DND-41 (cell line): ENCODE data around the gene NCOA3.
"Not testable (repeated sequence)": the region's sequence is repeated elsewhere in the genome, so short reads cannot be mapped to it uniquely, and the experiment has no call there.

Experiments used
- ATAC-seq: fragments of 200-7000 bp; cut with Tn5 transposase; 3 replicates; pipeline ENCODE4 v1.9.1; 2021; ENCODE audit warnings: low read depth; ENCODE audit not compliant: insufficient read depth
- DNase-seq: peaks from one replicate; pipeline ENCODE4 v3.0.0-alpha.2; 2020
- H2AFZ ChIP-seq: 2 replicates; pipeline ENCODE4 v1.6.0; 2012; ENCODE audit warnings: low read depth, low read length
- H3K27ac ChIP-seq: 2 replicates; pipeline ENCODE4 v1.5.1; 2012; ENCODE audit warnings: low read length, inconsistent platforms
- H3K27me3 ChIP-seq: fragments of 200-600 bp; sonication (generic); 2 replicates; pipeline ENCODE4 v1.6.0; 2012; ENCODE audit warnings: low read length, mild to moderate bottlenecking, inconsistent platforms; ENCODE audit not compliant: insufficient read depth, poor library complexity
- H3K36me3 ChIP-seq: 2 replicates; pipeline ENCODE4 v1.5.1; 2012; ENCODE audit warnings: low read length, inconsistent platforms; ENCODE audit not compliant: insufficient read depth
- H3K4me1 ChIP-seq: 2 replicates; pipeline ENCODE4 v1.5.1; 2012; ENCODE audit warnings: mild to moderate bottlenecking, low read length; ENCODE audit not compliant: insufficient read depth
- H3K4me2 ChIP-seq: 2 replicates; pipeline ENCODE4 v1.6.0; 2012; ENCODE audit warnings: mild to moderate bottlenecking, moderate library complexity, low read length, inconsistent platforms; ENCODE audit not compliant: insufficient read depth
- H3K4me3 ChIP-seq, 2 experiments: fragments of 200-600 bp in 1 of 2; shearing (Covaris generic) in 1 of 2; 2 replicates each; pipeline ENCODE4 v1.5.1; 2012 to 2016; ENCODE audit warnings: inconsistent platforms in 2 of 2, low read length in 2 of 2, mild to moderate bottlenecking in 2 of 2, low read depth in 1 of 2, moderate library complexity in 1 of 2
- H3K79me2 ChIP-seq: 2 replicates; pipeline ENCODE4 v1.6.0; 2012; ENCODE audit warnings: low read length, inconsistent platforms; ENCODE audit not compliant: insufficient read depth
- H3K9ac ChIP-seq: 2 replicates; pipeline ENCODE4 v1.6.0; 2012; ENCODE audit warnings: low read depth, mild to moderate bottlenecking, inconsistent platforms, low read length, moderate library complexity
- H3K9me3 ChIP-seq: 2 replicates; pipeline ENCODE4 v1.5.1; 2012; ENCODE audit warnings: low read length, moderate library complexity, mild to moderate bottlenecking, inconsistent platforms; ENCODE audit not compliant: insufficient read depth, severe bottlenecking
- H4K20me1 ChIP-seq: 2 replicates; pipeline ENCODE4 v1.6.0; 2012; ENCODE audit warnings: low read length; ENCODE audit not compliant: insufficient read depth
- CTCF ChIP-seq: IDR thresholded peaks from 2 replicates; pipeline ENCODE4 v1.5.1; 2012; ENCODE audit warnings: borderline replicate concordance, low read length, moderate library complexity, mild to moderate bottlenecking; ENCODE audit not compliant: poor library complexity, severe bottlenecking; ENCODE audit errors: extremely low read depth
- EZH2 ChIP-seq: IDR thresholded peaks from 3 replicates; pipeline ENCODE4 v1.6.1; 2012; ENCODE audit warnings: borderline replicate concordance, low read depth, mild to moderate bottlenecking, moderate library complexity, low read length, inconsistent platforms; ENCODE audit not compliant: severe bottlenecking

NCOA3 gene

GRCh38 chr20:47456952-47457724 lies 44.5 kb upstream of the NCOA3 start:
- no peak for TF ChIP-seq EZH2
- TF ChIP-seq CTCF: no peak
- Histone ChIP-seq H3K4me2 (no peak overlapping the region), H3K79me2 (no peaks in the 10 kb centered on the region), H3K4me1 (no peaks in the 10 kb centered on the region), H2AFZ (no peak overlapping the region), H3K9me3 (no peaks in the 10 kb centered on the region), H3K9ac (no peak overlapping the region), H3K27ac (no peak overlapping the region), H4K20me1 (no peaks in the 10 kb centered on the region), H3K27me3 (no peaks in the 10 kb centered on the region), H3K36me3 (no peaks in the 10 kb centered on the region), H3K4me3 (no peak overlapping the region)
- DNase-seq (no peak), ATAC-seq (no peak)

GRCh38 chr20:47458280-47459050 lies 43.2 kb upstream of the NCOA3 start:
- H2AFZ ChIP-seq, H3K4me2 ChIP-seq, H3K79me2 ChIP-seq, H3K4me1 ChIP-seq, DNase-seq, H3K4me3 ChIP-seq, H3K9ac ChIP-seq, H3K9me3 ChIP-seq, H3K36me3 ChIP-seq, H3K27me3 ChIP-seq, ATAC-seq, H3K27ac ChIP-seq, H4K20me1 ChIP-seq: not testable (repeated sequence)

- Histone ChIP-seq H3K4me3 (no peak overlapping the region), H4K20me1 (no peaks in the 10 kb centered on the region), H3K4me2 (no peak overlapping the region), H2AFZ (no peak overlapping the region), H3K4me1 (no peaks in the 10 kb centered on the region), H3K27ac (no peak overlapping the region), H3K9ac (no peak overlapping the region), H3K9me3 (no peaks in the 10 kb centered on the region), H3K79me2 (no peaks in the 10 kb centered on the region), H3K27me3 (no peaks in the 10 kb centered on the region), H3K36me3 (no peaks in the 10 kb centered on the region)
- ATAC-seq: no peak
- TF ChIP-seq CTCF (no peak), EZH2 (no peak)
- DNase-seq: no peak
Measured at GRCh38 chr20:47459344-47460073, 42.2 kb upstream of the NCOA3 start.

- not testable (repeated sequence) for H3K9me3 ChIP-seq, H3K27me3 ChIP-seq, H3K27ac ChIP-seq, H2AFZ ChIP-seq, H3K36me3 ChIP-seq, H4K20me1 ChIP-seq, H3K9ac ChIP-seq, DNase-seq, H3K4me3 ChIP-seq, H3K79me2 ChIP-seq, ATAC-seq, H3K4me1 ChIP-seq, H3K4me2 ChIP-seq
Measured at GRCh38 chr20:47460761-47461112, 41.0 kb upstream of the NCOA3 start.
